ENCODE measurements around the gene ANKRD13A. TPM values are rescaled to one million over a fixed set of nuclear protein-coding genes. Genes with fewer than 3 reads are reported as not detected.

ANKRD13A gene
- total RNA-seq, 1 donor from 2014 or later = 25.1 TPM

DNA sequence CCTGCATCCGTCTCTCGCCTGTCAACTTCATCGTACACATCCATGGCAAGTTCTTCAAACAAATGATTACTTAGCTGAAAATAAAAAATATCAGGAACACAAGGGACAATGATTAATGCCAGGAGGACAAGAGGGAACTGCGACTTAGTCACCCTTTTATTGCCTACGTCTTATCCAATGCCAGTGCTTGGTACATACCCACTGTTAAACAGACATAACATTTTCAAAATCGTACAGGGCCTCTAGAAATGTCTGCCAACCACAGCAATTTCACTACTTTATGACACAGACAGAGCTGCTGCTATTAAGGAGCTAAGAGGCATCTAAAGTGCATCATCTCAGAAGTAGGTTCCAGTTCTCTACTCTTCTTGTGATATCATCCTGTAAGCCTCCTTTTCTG is 37.6 kb upstream of the ANKRD13A start:
- Mint-ChIP-seq H3K4me3 (no peak overlapping the region), H3K36me3 (peaks cover 40% of the 10 kb centered on the region), H3K27me3 (ENCODE audit: low read depth) (no peaks in the 10 kb centered on the region), H3K9me3 (no peaks in the 10 kb centered on the region), H3K27ac (no peak overlapping the region), H3K4me1 (no peaks in the 10 kb centered on the region)
- no peak for DNase-seq (ENCODE audit: low spot score in 2 of 2, unreplicated experiment in 2 of 2)
- TF ChIP-seq, protein P1, sequence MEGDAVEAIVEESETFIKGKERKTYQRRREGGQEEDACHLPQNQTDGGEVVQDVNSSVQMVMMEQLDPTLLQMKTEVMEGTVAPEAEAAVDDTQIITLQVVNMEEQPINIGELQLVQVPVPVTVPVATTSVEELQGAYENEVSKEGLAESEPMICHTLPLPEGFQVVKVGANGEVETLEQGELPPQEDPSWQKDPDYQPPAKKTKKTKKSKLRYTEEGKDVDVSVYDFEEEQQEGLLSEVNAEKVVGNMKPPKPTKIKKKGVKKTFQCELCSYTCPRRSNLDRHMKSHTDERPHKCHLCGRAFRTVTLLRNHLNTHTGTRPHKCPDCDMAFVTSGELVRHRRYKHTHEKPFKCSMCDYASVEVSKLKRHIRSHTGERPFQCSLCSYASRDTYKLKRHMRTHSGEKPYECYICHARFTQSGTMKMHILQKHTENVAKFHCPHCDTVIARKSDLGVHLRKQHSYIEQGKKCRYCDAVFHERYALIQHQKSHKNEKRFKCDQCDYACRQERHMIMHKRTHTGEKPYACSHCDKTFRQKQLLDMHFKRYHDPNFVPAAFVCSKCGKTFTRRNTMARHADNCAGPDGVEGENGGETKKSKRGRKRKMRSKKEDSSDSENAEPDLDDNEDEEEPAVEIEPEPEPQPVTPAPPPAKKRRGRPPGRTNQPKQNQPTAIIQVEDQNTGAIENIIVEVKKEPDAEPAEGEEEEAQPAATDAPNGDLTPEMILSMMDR (IDR thresholded peaks at IDR 0.05; ENCODE audit: unreplicated experiment) = no peak

DNA sequence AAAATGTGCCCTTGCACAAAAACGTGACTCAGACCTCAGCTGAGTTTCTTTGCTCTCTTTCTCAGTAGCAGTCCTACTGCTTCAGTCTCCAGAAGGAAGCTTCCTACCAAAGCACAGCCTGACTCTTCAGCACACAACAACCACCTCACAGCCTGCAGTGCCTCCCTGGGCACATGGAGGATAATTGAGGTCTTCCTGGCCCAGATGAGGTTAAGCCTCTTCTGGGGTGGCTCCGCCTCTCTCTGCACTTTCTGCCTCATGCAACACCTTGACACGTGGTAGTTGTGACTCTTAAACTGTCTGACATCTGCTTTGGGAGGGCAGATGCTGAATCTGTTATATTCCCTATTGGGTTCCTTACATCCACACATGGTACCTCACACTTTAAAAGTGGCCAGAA is 36.8 kb upstream of the ANKRD13A start:
- no peaks in the 10 kb centered on the region for H3K27me3 Mint-ChIP-seq (ENCODE audit: low read depth)
- H3K4me3 Mint-ChIP-seq = no peak overlapping the region
- no peak overlapping the region for H3K27ac Mint-ChIP-seq
- H3K4me1 Mint-ChIP-seq = no peaks in the 10 kb centered on the region
- DNase-seq (ENCODE audit: low spot score in 2 of 2, unreplicated experiment in 2 of 2) = no peak
- no peaks in the 10 kb centered on the region for H3K9me3 Mint-ChIP-seq
- H3K36me3 Mint-ChIP-seq = peaks cover 37% of the 10 kb centered on the region
- TF ChIP-seq, protein P1 (IDR thresholded peaks at IDR 0.05; ENCODE audit: unreplicated experiment) = no peak

DNA sequence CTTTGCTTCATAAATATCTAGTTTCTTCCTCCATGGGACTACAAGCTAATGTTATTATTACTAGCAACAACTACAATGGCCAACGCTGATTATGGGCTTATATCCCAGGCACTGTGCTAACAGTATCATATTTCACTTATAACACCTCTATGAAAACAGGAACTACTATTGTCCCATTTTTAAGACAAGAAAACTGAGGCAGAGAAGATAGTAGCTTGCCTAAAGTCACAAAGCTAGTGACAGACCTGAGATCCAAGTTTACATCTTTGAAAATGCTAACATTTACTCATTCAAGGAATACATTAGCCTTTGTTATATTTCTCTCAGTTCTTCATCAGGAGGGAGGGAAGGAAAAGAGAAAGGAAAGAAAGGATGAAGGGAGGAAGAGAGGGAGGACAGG is 35.9 kb upstream of the ANKRD13A start:
- no peak for DNase-seq (ENCODE audit: low spot score in 2 of 2, unreplicated experiment in 2 of 2)
- Mint-ChIP-seq H3K4me1 (no peaks in the 10 kb centered on the region), H3K9me3 (no peaks in the 10 kb centered on the region), H3K27me3 (ENCODE audit: low read depth) (no peaks in the 10 kb centered on the region), H3K36me3 (peaks cover 37% of the 10 kb centered on the region), H3K27ac (no peak overlapping the region), H3K4me3 (no peak overlapping the region)
- TF ChIP-seq, protein P1 (IDR thresholded peaks at IDR 0.05; ENCODE audit: unreplicated experiment) = no peak

GRCh38 chr12:109963743-109964429 is 35.3 kb upstream of the ANKRD13A start:
- Mint-ChIP-seq H3K27ac (no peak overlapping the region), H3K4me3 (no peak overlapping the region), H3K9me3 (no peaks in the 10 kb centered on the region), H3K36me3 (peaks cover 32% of the 10 kb centered on the region), H3K27me3 (ENCODE audit: low read depth) (no peaks in the 10 kb centered on the region), H3K4me1 (no peaks in the 10 kb centered on the region)
- TF ChIP-seq, protein P1 (IDR thresholded peaks at IDR 0.05; ENCODE audit: unreplicated experiment) = no peak
- no peak for DNase-seq (ENCODE audit: low spot score in 2 of 2, unreplicated experiment in 2 of 2)

GRCh38 chr12:109966546-109966945 is 32.7 kb upstream of the ANKRD13A start:
- no peaks in the 10 kb centered on the region for H3K27me3 Mint-ChIP-seq (ENCODE audit: low read depth)
- no peaks in the 10 kb centered on the region for H3K9me3 Mint-ChIP-seq
- H3K27ac Mint-ChIP-seq = no peak overlapping the region
- TF ChIP-seq, protein P1 (IDR thresholded peaks at IDR 0.05; ENCODE audit: unreplicated experiment) = no peak
- H3K36me3 Mint-ChIP-seq = peaks cover 34% of the 10 kb centered on the region
- no peak overlapping the region for H3K4me3 Mint-ChIP-seq
- no peaks in the 10 kb centered on the region for H3K4me1 Mint-ChIP-seq
- no peak for DNase-seq (ENCODE audit: low spot score in 2 of 2, unreplicated experiment in 2 of 2)
